ENCODE results near the gene DENND1B. TPM values are rescaled to one million over a fixed set of nuclear protein-coding genes. Genes with fewer than 3 reads are reported as not detected.

The DENND1B gene
- total and polyA plus RNA-seq, 2 donors (not counting 1 experiment from before 2014, with no cell fraction given) = 4.3 to 25.4 TPM

GRCh38 chr1:197621761-197622160, 153.5 kb downstream of the DENND1B start:
- Histone ChIP-seq H3K27me3 (replicated peaks in 1 of 4; ENCODE audit: control extremely low read depth in 1 of 4, control insufficient read depth in 3 of 4, insufficient read depth in 4 of 4, low read length in 3 of 4) (no peaks in the 10 kb centered on the region), H3K4me1 (ENCODE audit: control insufficient read depth in 2 of 2, insufficient read depth in 2 of 2, low read length in 2 of 2) (no peaks in the 10 kb centered on the region), H3K9ac (ENCODE audit: low read length) (no peak overlapping the region), H3K4me2 (replicated peaks; ENCODE audit: low read depth, low read length, poor library complexity, severe bottlenecking) (no peak overlapping the region), H3K36me3 (replicated peaks in 1 of 2; ENCODE audit: control extremely low read depth in 1 of 2, control insufficient read depth in 1 of 2, extremely low read depth in 1 of 2, insufficient read depth in 2 of 2, low read length in 1 of 2) (no peaks in the 10 kb centered on the region), H2AFZ (ENCODE audit: insufficient read depth, low read depth, low read length, poor library complexity, severe bottlenecking) (no peak overlapping the region), H3K9me3 (ENCODE audit: control extremely low read depth in 1 of 3, control insufficient read depth in 2 of 3, insufficient read depth in 1 of 3, low read length in 2 of 3) (no peaks in the 10 kb centered on the region), H3K27ac (ENCODE audit: low read length in 2 of 2) (no peak overlapping the region), H3K4me3 (ENCODE audit: control extremely low read depth in 1 of 5, extremely low read depth in 1 of 5, insufficient read depth in 1 of 5, low read depth in 2 of 5, low read length in 4 of 5) (no peak overlapping the region), H3K79me2 (ENCODE audit: control insufficient read depth, insufficient read depth, low read length) (no peaks in the 10 kb centered on the region), H4K20me1 (ENCODE audit: control insufficient read depth, insufficient read depth, low read length, poor library complexity, severe bottlenecking) (no peaks in the 10 kb centered on the region)
- H3K4me3 Mint-ChIP-seq = no peak overlapping the region
- intact Hi-C loops (cut with micrococcal nuclease) = no loop called here
- TF ChIP-seq EZH2 (IDR thresholded peaks at IDR 0.05; ENCODE audit: borderline replicate concordance, insufficient read depth, low read depth, low read length, poor library complexity, severe bottlenecking) = no peak
- TF ChIP-seq, protein P1, sequence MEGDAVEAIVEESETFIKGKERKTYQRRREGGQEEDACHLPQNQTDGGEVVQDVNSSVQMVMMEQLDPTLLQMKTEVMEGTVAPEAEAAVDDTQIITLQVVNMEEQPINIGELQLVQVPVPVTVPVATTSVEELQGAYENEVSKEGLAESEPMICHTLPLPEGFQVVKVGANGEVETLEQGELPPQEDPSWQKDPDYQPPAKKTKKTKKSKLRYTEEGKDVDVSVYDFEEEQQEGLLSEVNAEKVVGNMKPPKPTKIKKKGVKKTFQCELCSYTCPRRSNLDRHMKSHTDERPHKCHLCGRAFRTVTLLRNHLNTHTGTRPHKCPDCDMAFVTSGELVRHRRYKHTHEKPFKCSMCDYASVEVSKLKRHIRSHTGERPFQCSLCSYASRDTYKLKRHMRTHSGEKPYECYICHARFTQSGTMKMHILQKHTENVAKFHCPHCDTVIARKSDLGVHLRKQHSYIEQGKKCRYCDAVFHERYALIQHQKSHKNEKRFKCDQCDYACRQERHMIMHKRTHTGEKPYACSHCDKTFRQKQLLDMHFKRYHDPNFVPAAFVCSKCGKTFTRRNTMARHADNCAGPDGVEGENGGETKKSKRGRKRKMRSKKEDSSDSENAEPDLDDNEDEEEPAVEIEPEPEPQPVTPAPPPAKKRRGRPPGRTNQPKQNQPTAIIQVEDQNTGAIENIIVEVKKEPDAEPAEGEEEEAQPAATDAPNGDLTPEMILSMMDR (IDR thresholded peaks at IDR 0.05) = no peak
- DNase-seq = no peak
- ChIA-PET POLR2A (no interaction called here), CTCF (interaction anchor here (1.9 to 2.1 kb wide), 2 partner anchors 247 to 303 kb away, joined by 4 to 11 read pairs; no protein-coding TSS in a partner anchor)
- no peaks in the 10 kb centered on the region for H3K27me3 Mint-ChIP-seq
- H3K27ac Mint-ChIP-seq = no peak overlapping the region
- H3K4me1 Mint-ChIP-seq = no peaks in the 10 kb centered on the region
- no peaks in the 10 kb centered on the region for H3K9me3 Mint-ChIP-seq (ENCODE audit: insufficient read depth)
- no peak for ATAC-seq (ENCODE audit: low read depth)

- intact Hi-C loops (cut with micrococcal nuclease) = no loop called here
- Histone ChIP-seq H3K4me3 (ENCODE audit: control extremely low read depth in 1 of 5, extremely low read depth in 1 of 5, insufficient read depth in 1 of 5, low read depth in 2 of 5, low read length in 4 of 5) (no peak overlapping the region), H3K4me1 (ENCODE audit: control insufficient read depth in 2 of 2, insufficient read depth in 2 of 2, low read length in 2 of 2) (no peaks in the 10 kb centered on the region), H4K20me1 (ENCODE audit: control insufficient read depth, insufficient read depth, low read length, poor library complexity, severe bottlenecking) (no peaks in the 10 kb centered on the region), H3K4me2 (replicated peaks; ENCODE audit: low read depth, low read length, poor library complexity, severe bottlenecking) (no peak overlapping the region), H3K36me3 (replicated peaks in 1 of 2; ENCODE audit: control extremely low read depth in 1 of 2, control insufficient read depth in 1 of 2, extremely low read depth in 1 of 2, insufficient read depth in 2 of 2, low read length in 1 of 2) (peaks cover 0 to 3% of the 10 kb centered on the region in 2 experiments), H3K9me3 (ENCODE audit: control extremely low read depth in 1 of 3, control insufficient read depth in 2 of 3, insufficient read depth in 1 of 3, low read length in 2 of 3) (no peaks in the 10 kb centered on the region), H3K79me2 (ENCODE audit: control insufficient read depth, insufficient read depth, low read length) (no peaks in the 10 kb centered on the region), H3K27ac (ENCODE audit: low read length in 2 of 2) (no peak overlapping the region), H2AFZ (ENCODE audit: insufficient read depth, low read depth, low read length, poor library complexity, severe bottlenecking) (no peak overlapping the region), H3K27me3 (replicated peaks in 1 of 4; ENCODE audit: control extremely low read depth in 1 of 4, control insufficient read depth in 3 of 4, insufficient read depth in 4 of 4, low read length in 3 of 4) (no peaks in the 10 kb centered on the region), H3K9ac (ENCODE audit: low read length) (no peak overlapping the region)
- no peak for DNase-seq
- CTCF ChIA-PET = interaction anchor here (1.9 to 2.1 kb wide), 2 partner anchors 248 to 304 kb away, joined by 4 to 11 read pairs; no protein-coding TSS in a partner anchor
- Mint-ChIP-seq H3K9me3 (ENCODE audit: insufficient read depth) (no peaks in the 10 kb centered on the region), H3K27me3 (no peaks in the 10 kb centered on the region), H3K4me1 (no peaks in the 10 kb centered on the region), H3K27ac (no peak overlapping the region), H3K4me3 (no peak overlapping the region)
- TF ChIP-seq, protein P1 (IDR thresholded peaks at IDR 0.05) = no peak
- TF ChIP-seq EZH2 (IDR thresholded peaks at IDR 0.05; ENCODE audit: borderline replicate concordance, insufficient read depth, low read depth, low read length, poor library complexity, severe bottlenecking) = no peak
- POLR2A ChIA-PET = no interaction called here
- no peak for ATAC-seq (ENCODE audit: low read depth)
- 86% methylated on average over 3 of the region's 5 CpGs for WGBS (ENCODE audit: insufficient coverage)
Measured at GRCh38 chr1:197620714-197621163, 154.5 kb downstream of the DENND1B start.
